Endothelial cell of umbilical vein (primary cell): ENCODE results near the gene CDCA5. TPM values are rescaled to one million over a fixed set of nuclear protein-coding genes. Genes with fewer than 3 reads are reported as not detected.

Experiments
- BruUV-seq: library from RNA; stranded (reverse); fragments of 400-500 nt; replicated peaks from 2 replicates; lab custom pipeline; 2021; lab: Mats Ljungman, UMichigan
- CTCF ChIA-PET: fragments of 300-600, 350-600 bp; sonication (Branson Sonifier 250); formaldehyde crosslinking; loops from one replicate; lab custom pipeline; 2021; ENCODE audit warnings: antibody characterized with exemption, inconsistent platforms; lab: Charles Lee
- POLR2A ChIA-PET: fragments of 300-600, 350-600 bp; sonication (Branson Sonifier 250); formaldehyde crosslinking; loops from one replicate; lab custom pipeline; 2021; ENCODE audit warnings: antibody characterized with exemption, inconsistent platforms; lab: Charles Lee
- DNase-seq: peaks from one replicate; pipeline ENCODE4 v3.0.0-alpha.2; 2011; ENCODE audit warnings: low read depth, low spot score
- FAIRE-seq: peaks from 2 replicates; lab custom pipeline; 2011; peaks lifted over from hg19 to GRCh38; lab: Jason Lieb, UNC
- H2AFZ ChIP-seq: 2 replicates; pipeline ENCODE4 v1.6.0; 2012; ENCODE audit warnings: low read depth, low read length, control low read depth, inconsistent platforms
- H3K27ac ChIP-seq: 2 replicates; pipeline ENCODE4 v1.5.1; 2011; ENCODE audit warnings: low read depth, mild to moderate bottlenecking, control low read depth, low read length, moderate library complexity; ENCODE audit not compliant: insufficient read depth
- H3K27me3 ChIP-seq, 2 experiments: 2 replicates each; pipeline versions ENCODE4 v1.6.0 to v1.6.1; 2011; ENCODE audit warnings: low read length in 2 of 2, mixed read lengths in 1 of 2; ENCODE audit not compliant: control insufficient read depth in 2 of 2, insufficient read depth in 2 of 2
- H3K36me3 ChIP-seq, 2 experiments: 2 replicates in 1 of 2; 3 replicates in 1 of 2; pipeline ENCODE4 v1.5.1; 2011; ENCODE audit warnings: low read length in 2 of 2, mild to moderate bottlenecking in 1 of 2, moderate library complexity in 1 of 2; ENCODE audit not compliant: control insufficient read depth in 2 of 2, insufficient read depth in 2 of 2; ENCODE audit errors: extremely low read depth in 1 of 2
- H3K4me1 ChIP-seq: 3 replicates; pipeline ENCODE4 v1.5.1; 2011; ENCODE audit warnings: mild to moderate bottlenecking, low read length; ENCODE audit not compliant: control insufficient read depth, insufficient read depth; ENCODE audit errors: extremely low read depth
- H3K4me2 ChIP-seq: 2 replicates; pipeline ENCODE4 v1.6.1; 2011; ENCODE audit warnings: low read length, control low read depth, mixed read lengths; ENCODE audit not compliant: insufficient read depth
- H3K4me3 ChIP-seq, 3 experiments: fragments of 200-600 bp in 1 of 3; sonication (generic), shearing (Covaris generic) in 1 of 3; replicated peaks in 1 of 3; 2 replicates each; pipeline ENCODE4 v1.5.1; 2011 to 2016; ENCODE audit warnings: control low read depth in 3 of 3, low read length in 3 of 3, mild to moderate bottlenecking in 2 of 3, inconsistent platforms in 1 of 3, low read depth in 1 of 3, moderate library complexity in 1 of 3; ENCODE audit not compliant: insufficient read depth in 1 of 3
- H3K79me2 ChIP-seq: 2 replicates; pipeline ENCODE4 v1.6.0; 2012; ENCODE audit warnings: low read length, inconsistent platforms; ENCODE audit not compliant: control insufficient read depth, insufficient read depth
- H3K9ac ChIP-seq: replicated peaks from 2 replicates; pipeline ENCODE3; 2011; ENCODE audit warnings: low read length, control low read depth; ENCODE audit not compliant: insufficient read depth; ENCODE audit errors: extremely low read depth
- H3K9me1 ChIP-seq: replicated peaks from 3 replicates; pipeline ENCODE4 v1.6.0; 2011; ENCODE audit warnings: mild to moderate bottlenecking, low read length; ENCODE audit not compliant: control insufficient read depth, insufficient read depth; ENCODE audit errors: extremely low read depth
- H3K9me3 ChIP-seq: replicated peaks from 2 replicates; pipeline ENCODE4 v1.5.1; 2012; ENCODE audit warnings: low read length, inconsistent platforms; ENCODE audit not compliant: control insufficient read depth, insufficient read depth
- H4K20me1 ChIP-seq: replicated peaks from 2 replicates; pipeline ENCODE3; 2011; ENCODE audit warnings: mild to moderate bottlenecking, low read length; ENCODE audit not compliant: control insufficient read depth, insufficient read depth; ENCODE audit errors: extremely low read depth
- CTCF ChIP-seq, 2 donors: IDR thresholded peaks; 1 replicate in 1 of 2; 2 replicates in 1 of 2; pipeline ENCODE4 v1.5.1; 2011; ENCODE audit warnings: low read length in 2 of 2, mild to moderate bottlenecking in 2 of 2, moderate library complexity in 2 of 2, control low read depth in 1 of 2, inconsistent platforms in 1 of 2, low read depth in 1 of 2; ENCODE audit not compliant: insufficient read depth in 1 of 2; ENCODE audit errors: extremely low read depth in 1 of 2
- EZH2 ChIP-seq: IDR thresholded peaks from 2 replicates; pipeline ENCODE4 v1.6.1; 2012; ENCODE audit warnings: borderline replicate concordance, low read depth, mild to moderate bottlenecking, moderate library complexity, low read length, inconsistent platforms; ENCODE audit not compliant: severe bottlenecking
- FOS ChIP-seq: IDR thresholded peaks from 2 replicates; pipeline ENCODE4 v1.6.1; 2011; ENCODE audit warnings: mild to moderate bottlenecking, low read length, moderate library complexity, borderline replicate concordance; ENCODE audit not compliant: insufficient read depth
- GATA2 ChIP-seq: IDR thresholded peaks from 2 replicates; pipeline ENCODE4 v1.7.0; 2011; ENCODE audit warnings: low read depth, mild to moderate bottlenecking, moderate library complexity, mixed read lengths, low read length; ENCODE audit not compliant: insufficient read length, insufficient read depth
- JUN ChIP-seq: IDR thresholded peaks from 2 replicates; pipeline ENCODE4 v1.6.1; 2011; ENCODE audit warnings: borderline replicate concordance, low read depth; ENCODE audit not compliant: insufficient read length, insufficient read depth
- MYC ChIP-seq: IDR thresholded peaks from one replicate; pipeline ENCODE4 v1.6.1; 2011; ENCODE audit warnings: mild to moderate bottlenecking, low read depth, low read length
- POLR2A ChIP-seq: IDR thresholded peaks from 2 replicates; pipeline ENCODE4 v1.6.1; 2012; ENCODE audit warnings: low read depth, mild to moderate bottlenecking, control low read depth, low read length
- POLR2AphosphoS5 ChIP-seq: IDR thresholded peaks from 2 replicates; pipeline ENCODE4 v1.6.1; 2012; ENCODE audit warnings: low read depth, mild to moderate bottlenecking, control low read depth, low read length, moderate library complexity; ENCODE audit not compliant: insufficient read depth
- dilution Hi-C: fragments of 300-500 bp; cut with MboI; formaldehyde crosslinking; loops from one replicate; pipeline ENCODE4 v1.15.0; 2019; ENCODE audit warnings: low sequenced_read_pairs; ENCODE audit not compliant: extremely low pct_ligation_motif_present
- intact Hi-C: fragments of 100-400 bp; cut with micrococcal nuclease; formaldehyde crosslinking; loops from one replicate; pipeline ENCODE4 v1.10.0; 2022
- polyA plus RNA-seq, 4 experiments: library from polyadenylated mRNA; depleted of rRNA in 3 of 4; stranded (reverse) in 3 of 4; unstranded in 1 of 4; fragments of >200 nt; gene quantifications; 2 replicates each; pipeline versions ENCODE4 v1.2.1 to v1.2.3, GENCODE V29; 2011 to 2012; ENCODE audit warnings: missing spikeins in 1 of 4
- total RNA-seq: library from RNA; stranded (reverse); gene quantifications from 2 replicates; pipeline ENCODE4 v1.2.3, GENCODE V29; 2021
- TF ChIP-seq, protein P1 (sequence below): IDR thresholded peaks from 2 replicates; pipeline ENCODE4 v1.6.1; 2011; ENCODE audit not compliant: insufficient read depth, insufficient read length

Gene CDCA5
- total and polyA plus RNA-seq, 2 donors (not counting 3 experiments of a cell fraction or from before 2014, with no cell fraction given) = 16.4 to 35.7 TPM

GRCh38 chr11:65108469-65109123 is 24.8 kb upstream of the CDCA5 start:
- DNase-seq (no peak), FAIRE-seq (no peak)
- CTCF ChIA-PET = interaction anchor here (0.7 to 0.8 kb wide), 2 partner anchors 12 to 73 kb away, joined by 3 read pairs; partner anchors contain the start of genes CAPN1 and VPS51
- intact Hi-C loops (no loop called here), dilution Hi-C loops (no loop called here)
- Histone ChIP-seq H4K20me1 (no peaks in the 10 kb centered on the region), H3K9ac (no peak overlapping the region), H3K36me3 (peaks cover 0 to 16% of the 10 kb centered on the region in 2 experiments), H3K4me1 (peaks cover 11% of the 10 kb centered on the region), H3K27ac (no peak overlapping the region), H3K79me2 (peaks cover 4% of the 10 kb centered on the region), H3K9me3 (no peaks in the 10 kb centered on the region), H3K4me2 (no peak overlapping the region), H3K27me3 (no peaks in the 10 kb centered on the region), H3K4me3 (no peak overlapping the region), H3K9me1 (no peaks in the 10 kb centered on the region), H2AFZ (no peak overlapping the region)
- BruUV-seq = no TSS peak
- POLR2A ChIA-PET = no interaction called here
- TF ChIP-seq CTCF (IDR thresholded peaks at IDR 0.05; ENCODE audit: extremely low read depth in 1 of 2, insufficient read depth in 1 of 2, low read depth in 1 of 2, low read length in 2 of 2) = no peak
- no peak for TF ChIP-seq POLR2AphosphoS5

- Histone ChIP-seq H3K4me3 (no peak overlapping the region), H3K27me3 (no peaks in the 10 kb centered on the region), H3K4me2 (no peak overlapping the region), H2AFZ (no peak overlapping the region), H3K9me3 (no peaks in the 10 kb centered on the region), H3K9ac (no peak overlapping the region), H3K4me1 (peaks cover 7% of the 10 kb centered on the region), H3K79me2 (peaks cover 6% of the 10 kb centered on the region), H3K9me1 (no peaks in the 10 kb centered on the region), H3K27ac (no peak overlapping the region), H4K20me1 (no peaks in the 10 kb centered on the region), H3K36me3 (peaks cover 0 to 18% of the 10 kb centered on the region in 2 experiments)
- no TSS peak for BruUV-seq
- intact Hi-C loops = no loop called here
- DNase-seq (no peak), FAIRE-seq (no peak)
- dilution Hi-C loops = no loop called here
- TF ChIP-seq POLR2AphosphoS5 (no peak), MYC (no peak), JUN (no peak), POLR2A (no peak), EZH2 (no peak), FOS (no peak), CTCF (IDR thresholded peaks at IDR 0.05; ENCODE audit: extremely low read depth in 1 of 2, insufficient read depth in 1 of 2, low read depth in 1 of 2, low read length in 2 of 2) (no peak), GATA2 (no peak)
- TF ChIP-seq, protein P1, sequence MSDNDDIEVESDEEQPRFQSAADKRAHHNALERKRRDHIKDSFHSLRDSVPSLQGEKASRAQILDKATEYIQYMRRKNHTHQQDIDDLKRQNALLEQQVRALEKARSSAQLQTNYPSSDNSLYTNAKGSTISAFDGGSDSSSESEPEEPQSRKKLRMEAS = no peak
- POLR2A ChIA-PET = no interaction called here
- CTCF ChIA-PET = interaction anchor here (0.7 to 0.8 kb wide), 2 partner anchors 11 to 73 kb away, joined by 3 read pairs; partner anchors contain the start of genes CAPN1 and VPS51
Measured at GRCh38 chr11:65107751-65108468, 24.1 kb upstream of the CDCA5 start.
